ENCODE results near the gene PNPO. TPM values are rescaled to one million over a fixed set of nuclear protein-coding genes. Genes with fewer than 3 reads are reported as not detected.

PNPO gene
- total and polyA plus RNA-seq, 2 of the 8 experiments (the other 6 are each of a cell fraction or from before 2014, with no cell fraction given), result 7.0 to 8.1 TPM

- no peak overlapping the region for H2AFZ ChIP-seq (ENCODE audit: low read length)
- H3K23me2 ChIP-seq (ENCODE audit: low read depth, low read length), result no peaks in the 10 kb centered on the region
- no peaks in the 10 kb centered on the region for H3K79me2 ChIP-seq (ENCODE audit: control insufficient read depth in 1 of 2, insufficient read depth in 2 of 2, low read length in 2 of 2)
- DNase-seq (ENCODE audit: low read depth in 1 of 2, low spot score in 2 of 2), result peak in 1 of 2 experiments; percentile 60
- H4K20me1 ChIP-seq (replicated peaks in 1 of 2; ENCODE audit: control insufficient read depth in 1 of 2, insufficient read depth in 2 of 2, low read length in 2 of 2), result no peaks in the 10 kb centered on the region
- H3K79me1 ChIP-seq (ENCODE audit: low read depth, low read length), result no peaks in the 10 kb centered on the region
- peak overlapping the region; percentile 38 for H2BK120ac ChIP-seq (replicated peaks; ENCODE audit: low read depth, low read length)
- WGBS, 2 experiments (ENCODE audit: extremely low coverage in 1 of 2, insufficient coverage in 1 of 2, insufficient read length in 1 of 2, insufficient replicate concordance in 2 of 2, low coverage in 1 of 2, low lambda C conversion rate in 2 of 2, missing lambda C conversion rate in 1 of 2), result 45% methylated on average over 17 of the region's 17 CpGs; no CpG with 5 or more reads in 1 of the 2 experiments
- no peak for FAIRE-seq
- peaks cover 14 to 22% (median 18%) of the 10 kb centered on the region in 4 experiments for H3K4me1 ChIP-seq (replicated peaks in 1 of 4; ENCODE audit: control insufficient read depth in 3 of 4, insufficient read depth in 4 of 4, low read length in 3 of 4)
- H3K9me3 ChIP-seq (ENCODE audit: insufficient read depth in 2 of 2, low read depth in 1 of 2, low read length in 1 of 2), result no peaks in the 10 kb centered on the region
- no peak overlapping the region for H3K27ac ChIP-seq (ENCODE audit: low read depth, low read length)
- H4K91ac ChIP-seq (replicated peaks; ENCODE audit: insufficient read length, low read length), result no peak overlapping the region
- H3K4me3 ChIP-seq (ENCODE audit: extremely low read depth in 1 of 4, insufficient read depth in 2 of 4, low read depth in 3 of 4, low read length in 4 of 4), result peak overlapping the region in 2 of 4 experiments; percentile 12 to 19; a peak in 1 of 8 replicates
- H3K18ac ChIP-seq (ENCODE audit: extremely low read depth, low read length), result peak overlapping the region; percentile 78
- no peaks in the 10 kb centered on the region for H3K27me3 ChIP-seq (replicated peaks in 1 of 4; ENCODE audit: control insufficient read depth in 3 of 4, extremely low read depth in 1 of 4, insufficient read depth in 3 of 4, low read length in 3 of 4)
- ChIA-PET POLR2A (ENCODE audit: partially characterized antibody) (interaction anchor here (0.6 to 1.4 kb wide), 8 partner anchors 8 to 30 kb away, joined by 3 to 6 read pairs (median 4); no protein-coding TSS in a partner anchor), CTCF (ENCODE audit: partially characterized antibody) (interaction anchor here (0.9 to 40.5 kb wide), 7 partner anchors 8 to 39 kb away, joined by 3 to 1010 read pairs (median 29); partner anchors contain the start of genes CDK5RAP3, PNPO and PRR15L)
- no peak overlapping the region for H3K4ac ChIP-seq (replicated peaks; ENCODE audit: insufficient read length, low read depth, low read length)
- H3K4me2 ChIP-seq (ENCODE audit: insufficient read depth in 1 of 2, low read depth in 2 of 2, low read length in 2 of 2), result peak overlapping the region; percentile 12; a peak in 1 of 4 replicates
- H2BK20ac ChIP-seq (ENCODE audit: low read length), result 0 out of 2 replicates have a peak overlapping the region, but pooled peaks have one; percentile 48
- H4K5ac ChIP-seq (ENCODE audit: insufficient read length, low read depth, low read length), result no peak overlapping the region
- peaks cover 2 to 20% (median 8%) of the 10 kb centered on the region in 4 experiments; a peak in 4 of 8 replicates for H3K36me3 ChIP-seq (ENCODE audit: control insufficient read depth in 2 of 4, insufficient read depth in 4 of 4, low read length in 3 of 4)
- no peak overlapping the region; the same call in 1 of the 2 replicates for H4K8ac ChIP-seq (ENCODE audit: extremely low read depth, insufficient read depth, low read length)
- H3K9ac ChIP-seq (replicated peaks in 1 of 4; ENCODE audit: extremely low read depth in 1 of 4, low read depth in 3 of 4, low read length in 3 of 4), result no peak overlapping the region
- H2BK12ac ChIP-seq (ENCODE audit: low read depth, low read length), result no peak overlapping the region
- H2BK5ac ChIP-seq (ENCODE audit: low read depth, low read length), result no peak overlapping the region
- H3K23ac ChIP-seq (ENCODE audit: insufficient read length), result no peak overlapping the region
- H2BK15ac ChIP-seq (ENCODE audit: low read length), result no peak overlapping the region; the same call in 1 of the 2 replicates
- H3K56ac ChIP-seq (replicated peaks; ENCODE audit: insufficient read length, low read depth, low read length), result no peak overlapping the region
- no peak overlapping the region for H3K14ac ChIP-seq (ENCODE audit: insufficient read length)
- H2AK5ac ChIP-seq (ENCODE audit: low read depth, low read length), result no peak overlapping the region
- TF ChIP-seq KDM4A (IDR thresholded peaks at IDR 0.05; ENCODE audit: low read depth, low read length, severe bottlenecking) (no peak), MAX (IDR thresholded peaks at IDR 0.05) (peak; percentile 43; the same call in 1 of the 2 replicates)
- TF ChIP-seq, protein P1, sequence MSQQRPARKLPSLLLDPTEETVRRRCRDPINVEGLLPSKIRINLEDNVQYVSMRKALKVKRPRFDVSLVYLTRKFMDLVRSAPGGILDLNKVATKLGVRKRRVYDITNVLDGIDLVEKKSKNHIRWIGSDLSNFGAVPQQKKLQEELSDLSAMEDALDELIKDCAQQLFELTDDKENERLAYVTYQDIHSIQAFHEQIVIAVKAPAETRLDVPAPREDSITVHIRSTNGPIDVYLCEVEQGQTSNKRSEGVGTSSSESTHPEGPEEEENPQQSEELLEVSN (IDR thresholded peaks at IDR 0.05), result peak; percentile 61
These were observed 46.0 kb downstream of the PNPO start for GRCh38 chr17:47987240-47987835.

Measured in H1 (cell line).